Heart left ventricle (tissue), 13 donors: ENCODE data around the gene ZNF362.

ENCODE experiments used
- POLR2A ChIP-seq, 2 donors: fragments of 450-650 bp; IDR thresholded peaks; one replicate each; pipeline ENCODE4 v1.6.1; 2017; ENCODE audit warnings: antibody characterized with exemption in 2 of 2, mild to moderate bottlenecking in 2 of 2, moderate library complexity in 2 of 2
- TF ChIP-seq, protein P1 (sequence below), 12 donors: fragments of 200-600 bp; sonication (generic) in 4 of 12; IDR thresholded peaks; one replicate each; pipeline versions ENCODE4 v1.5.0 to v1.8.0; 2018 to 2022; ENCODE audit warnings: antibody characterized with exemption in 12 of 12, mild to moderate bottlenecking in 5 of 12
- donor health status: ischemic (EF 13 %, LVEDD 7.1; RV severe dilation, severe dysfunction).
- donor health status: DM: no; HTN: yes; CAD: no.
- donor health status: DM: no; HTN: no; CAD: no.
- donor health status: ischemic (EF 25% LVEDD 6.9; RV normal size, moderate dysfunction).
- donor health status: ischemic (EF 25% LVEDD 5.7; RV mildly dilated, moderate dysfunction).
- donor health status: ischemic (EF 35%, LVEDD 5.7; RV mildly dilated, moderate dysfunction).
- donor health status: nonischemic (EF 11% LVEDD 7.7; RV severe dilation, severe dysfunction).
- donor health status: DM: yes; HTN: yes; CAD: no.
- donor health status: PGD.
- donor health status: ischemic (EF 29% LVEDD 5.4; RV normal size, mild dysfunction).
- donor health status: nonischemic (EF 23%, LVEDD 6.1; RV moderate dilation, normal function).

DNA sequence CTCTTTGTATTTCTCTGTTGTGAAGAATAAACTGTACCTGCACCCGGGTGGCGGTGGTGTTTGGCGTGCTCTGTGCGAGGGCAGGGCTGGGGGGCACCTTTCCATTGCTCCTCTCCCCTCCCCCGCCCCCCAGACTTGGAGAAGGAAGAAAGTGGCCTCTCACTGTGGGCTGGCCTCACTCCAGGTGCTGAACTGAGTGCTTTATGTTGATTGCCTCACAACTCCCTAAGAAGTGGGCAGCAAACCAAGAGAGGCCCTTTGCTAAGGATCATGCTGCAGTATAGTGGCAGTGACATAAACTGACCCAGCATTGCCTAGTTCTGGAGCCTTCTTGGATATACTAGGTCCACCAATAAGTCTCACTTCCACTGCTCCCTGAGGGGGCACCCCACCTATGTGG lies 44.4 kb downstream of the ZNF362 start:
- TF ChIP-seq, protein P1, sequence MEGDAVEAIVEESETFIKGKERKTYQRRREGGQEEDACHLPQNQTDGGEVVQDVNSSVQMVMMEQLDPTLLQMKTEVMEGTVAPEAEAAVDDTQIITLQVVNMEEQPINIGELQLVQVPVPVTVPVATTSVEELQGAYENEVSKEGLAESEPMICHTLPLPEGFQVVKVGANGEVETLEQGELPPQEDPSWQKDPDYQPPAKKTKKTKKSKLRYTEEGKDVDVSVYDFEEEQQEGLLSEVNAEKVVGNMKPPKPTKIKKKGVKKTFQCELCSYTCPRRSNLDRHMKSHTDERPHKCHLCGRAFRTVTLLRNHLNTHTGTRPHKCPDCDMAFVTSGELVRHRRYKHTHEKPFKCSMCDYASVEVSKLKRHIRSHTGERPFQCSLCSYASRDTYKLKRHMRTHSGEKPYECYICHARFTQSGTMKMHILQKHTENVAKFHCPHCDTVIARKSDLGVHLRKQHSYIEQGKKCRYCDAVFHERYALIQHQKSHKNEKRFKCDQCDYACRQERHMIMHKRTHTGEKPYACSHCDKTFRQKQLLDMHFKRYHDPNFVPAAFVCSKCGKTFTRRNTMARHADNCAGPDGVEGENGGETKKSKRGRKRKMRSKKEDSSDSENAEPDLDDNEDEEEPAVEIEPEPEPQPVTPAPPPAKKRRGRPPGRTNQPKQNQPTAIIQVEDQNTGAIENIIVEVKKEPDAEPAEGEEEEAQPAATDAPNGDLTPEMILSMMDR (IDR thresholded peaks at IDR 0.05) = no peak
- TF ChIP-seq POLR2A (IDR thresholded peaks at IDR 0.05) = no peak
